Lower leg skin (tissue), 4 donors: ENCODE data around the gene CZIB. TPM values are rescaled to one million over a fixed set of nuclear protein-coding genes. Genes with fewer than 3 reads are reported as not detected.

Experiments used
- DNase-seq, 2 donors: peaks; one replicate each; pipeline ENCODE4 v3.0.0-alpha.2; 2019; ENCODE audit warnings: low spot score in 2 of 2
- H3K4me3 ChIP-seq: fragments of 200-600 bp; sonication (generic); 2 replicates; pipeline ENCODE4 v1.5.1; 2017; ENCODE audit warnings: mild to moderate bottlenecking, low read depth; ENCODE audit not compliant: poor library complexity, severe bottlenecking
- POLR2A ChIP-seq, 2 donors: fragments of 450-650 bp; IDR thresholded peaks; one replicate each; pipeline ENCODE4 v1.6.1; 2016 to 2017; ENCODE audit warnings: antibody characterized with exemption in 2 of 2, mild to moderate bottlenecking in 1 of 2, moderate library complexity in 1 of 2
- WGBS, 2 donors: methylation state at CpG; one replicate each; pipeline ENCODE4 v1.1.5; 2018; 5-methylcytosine and 5-hydroxymethylcytosine counted together
- intact Hi-C: fragments of 100-400 bp; cut with DNase I; formaldehyde crosslinking; loops from one replicate; pipeline ENCODE4 v1.15.0; 2023; ENCODE audit warnings: low total_unique reads
- total RNA-seq, 4 donors: library from RNA; depleted of rRNA; stranded (reverse); fragments of >200 nt; gene quantifications; one replicate each; pipeline ENCODE4 v1.1.0, GENCODE V29; 2016
- TF ChIP-seq, protein P1 (sequence below), 3 donors: fragments of 450-650 bp; IDR thresholded peaks; one replicate each; pipeline ENCODE4 v1.5.1; 2016; ENCODE audit warnings: antibody characterized with exemption in 3 of 3, mild to moderate bottlenecking in 3 of 3, moderate library complexity in 2 of 3

Gene CZIB
- total RNA-seq, 4 donors from 2014 or later, result 19.1 to 39.8 (median 29.0) TPM

DNA sequence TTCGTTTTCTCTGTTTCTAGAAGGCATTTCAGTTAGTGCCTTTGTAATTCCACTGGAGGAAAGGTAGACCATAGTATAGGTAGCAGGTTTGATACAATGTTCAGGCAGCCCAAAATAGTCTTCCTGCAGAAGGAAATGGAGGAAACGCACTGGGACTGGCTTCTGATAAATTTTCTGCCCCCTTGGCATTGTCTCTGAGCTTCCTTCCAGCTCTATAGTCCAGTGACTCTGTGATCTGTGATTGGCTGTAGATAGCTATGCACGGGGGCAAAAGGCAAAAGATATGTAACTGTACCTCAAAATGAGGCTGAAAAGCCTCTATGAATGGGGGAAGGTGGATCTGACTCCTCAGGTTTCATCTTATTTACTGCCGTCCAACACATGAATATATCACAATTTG, 23.7 kb upstream of the CZIB start:
- intact Hi-C loops, result no loop called here
- WGBS, 2 donors, result 67 to 75% methylated on average over 4 of the region's 4 CpGs
- no peak for TF ChIP-seq POLR2A (IDR thresholded peaks at IDR 0.05)
- TF ChIP-seq, protein P1, sequence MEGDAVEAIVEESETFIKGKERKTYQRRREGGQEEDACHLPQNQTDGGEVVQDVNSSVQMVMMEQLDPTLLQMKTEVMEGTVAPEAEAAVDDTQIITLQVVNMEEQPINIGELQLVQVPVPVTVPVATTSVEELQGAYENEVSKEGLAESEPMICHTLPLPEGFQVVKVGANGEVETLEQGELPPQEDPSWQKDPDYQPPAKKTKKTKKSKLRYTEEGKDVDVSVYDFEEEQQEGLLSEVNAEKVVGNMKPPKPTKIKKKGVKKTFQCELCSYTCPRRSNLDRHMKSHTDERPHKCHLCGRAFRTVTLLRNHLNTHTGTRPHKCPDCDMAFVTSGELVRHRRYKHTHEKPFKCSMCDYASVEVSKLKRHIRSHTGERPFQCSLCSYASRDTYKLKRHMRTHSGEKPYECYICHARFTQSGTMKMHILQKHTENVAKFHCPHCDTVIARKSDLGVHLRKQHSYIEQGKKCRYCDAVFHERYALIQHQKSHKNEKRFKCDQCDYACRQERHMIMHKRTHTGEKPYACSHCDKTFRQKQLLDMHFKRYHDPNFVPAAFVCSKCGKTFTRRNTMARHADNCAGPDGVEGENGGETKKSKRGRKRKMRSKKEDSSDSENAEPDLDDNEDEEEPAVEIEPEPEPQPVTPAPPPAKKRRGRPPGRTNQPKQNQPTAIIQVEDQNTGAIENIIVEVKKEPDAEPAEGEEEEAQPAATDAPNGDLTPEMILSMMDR (IDR thresholded peaks at IDR 0.05), result no peak

DNA sequence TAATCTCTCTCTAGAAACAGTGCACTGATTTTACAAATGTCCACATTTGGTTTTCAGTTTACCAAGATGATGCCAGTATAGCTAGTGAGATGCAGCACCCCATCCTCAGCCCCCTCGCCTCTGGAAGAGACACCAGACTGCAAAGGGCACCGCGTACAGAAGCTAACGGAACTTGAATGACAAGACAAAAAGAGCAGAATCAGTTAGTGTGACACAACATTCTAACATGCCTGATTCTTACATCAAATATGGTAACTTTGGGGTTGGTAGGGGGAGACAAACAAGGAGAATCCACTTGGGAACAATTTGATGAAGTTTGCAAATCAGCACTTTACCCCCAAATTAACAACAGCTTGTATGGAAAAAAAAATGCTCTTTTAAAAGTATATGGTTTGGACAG, 21.9 kb upstream of the CZIB start:
- intact Hi-C loops, result no loop called here
- DNase-seq, result no peak
- no peak overlapping the region for H3K4me3 ChIP-seq
- WGBS, 2 donors, result 81 to 85% methylated on average over 4 of the region's 4 CpGs
- TF ChIP-seq, protein P1 (IDR thresholded peaks at IDR 0.05), result no peak
- TF ChIP-seq POLR2A (IDR thresholded peaks at IDR 0.05), result no peak

More for the DNA sequence above, 23.7 kb upstream of the CZIB start:
- no peak overlapping the region for H3K4me3 ChIP-seq
- no peak for DNase-seq

DNA sequence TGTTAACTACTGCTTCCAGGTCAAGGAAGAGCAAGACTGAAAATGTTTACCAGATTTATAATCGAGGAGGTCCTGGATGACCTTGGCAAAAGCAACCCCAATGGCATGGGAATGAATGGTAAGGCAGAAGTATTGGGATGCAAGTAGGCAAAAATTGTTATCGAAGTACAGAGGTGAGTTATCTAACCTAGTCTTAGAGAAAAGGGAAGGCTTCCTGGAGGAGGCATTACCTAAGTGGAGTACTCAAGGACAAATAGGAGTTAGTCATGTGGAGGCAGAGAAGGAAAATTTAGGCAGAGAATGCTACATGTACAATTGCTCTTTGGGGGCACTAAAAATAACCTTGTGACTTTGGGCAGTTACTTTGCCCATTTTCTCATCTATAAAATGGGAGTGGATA, 21.4 kb upstream of the CZIB start:
- TF ChIP-seq POLR2A (IDR thresholded peaks at IDR 0.05), result no peak
- TF ChIP-seq, protein P1 (IDR thresholded peaks at IDR 0.05), result no peak
- 91 to 95% methylated on average over 2 of the region's 2 CpGs for WGBS, 2 donors

DNA sequence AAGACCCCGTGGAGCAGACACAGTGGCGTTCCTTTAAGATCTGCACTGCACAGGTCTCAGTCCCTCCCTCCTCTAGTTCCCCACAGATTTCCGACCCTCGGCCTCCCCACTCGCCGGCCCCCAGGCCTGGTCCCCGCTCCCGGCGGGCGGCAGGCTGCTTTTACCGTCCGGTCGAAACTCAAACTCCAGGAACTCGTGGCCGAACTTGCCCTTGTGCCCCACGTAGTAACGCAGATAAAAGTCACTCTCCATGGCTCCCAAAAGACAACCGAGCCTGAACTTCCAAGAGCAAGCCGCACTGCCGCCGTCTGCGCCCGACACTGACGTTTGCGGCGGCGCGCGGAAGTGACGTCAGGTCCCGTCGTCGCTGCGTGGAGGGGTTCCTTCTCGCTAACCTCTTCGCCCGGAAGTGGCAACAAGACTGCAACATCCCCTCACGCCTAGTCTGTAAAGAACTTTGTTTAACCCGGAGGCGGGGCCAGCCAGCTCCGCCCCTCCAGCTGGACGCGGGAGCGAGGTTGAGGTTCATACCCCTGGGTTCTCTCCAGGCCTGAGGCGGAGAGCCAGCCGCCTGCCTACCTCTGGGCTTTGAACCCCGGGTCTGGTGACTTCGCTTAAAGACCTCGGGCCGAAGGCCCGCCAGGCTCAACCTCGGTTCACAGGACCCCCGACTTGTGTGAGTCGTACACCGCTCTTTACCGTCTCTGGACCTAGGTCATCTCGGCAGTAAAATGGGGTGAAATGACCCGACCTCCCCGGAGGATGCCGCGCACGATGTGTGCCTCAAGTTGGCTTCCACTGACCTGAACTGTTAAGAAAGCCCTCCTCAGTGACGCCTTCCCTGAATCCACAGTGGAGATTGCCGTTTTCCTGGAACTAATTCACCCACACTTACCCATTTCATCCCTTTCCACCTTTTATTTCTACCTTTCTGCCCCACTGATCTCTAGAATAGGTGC, 18.0 kb upstream of the CZIB start, which contains the start of gene MAGOH:
TSS of gene MAGOH (minus strand) at position 322 of the 959 bp plus-strand sequence. CDS start at position 252, 70 bp downstream.
- DNase-seq, result peak; percentile 92 to 99
- H3K4me3 ChIP-seq, result peak within 1 kb of the TSS; percentile 99
- intact Hi-C loops, result no loop called here
- WGBS, 2 donors, result 3 to 6% methylated on average over 51 to 64 of the region's 64 CpGs
- TF ChIP-seq, protein P1 (IDR thresholded peaks at IDR 0.05), result no peak
- TF ChIP-seq POLR2A (IDR thresholded peaks at IDR 0.05), result peak in 1 of 2 donors; percentile 25

More for the DNA sequence above, 21.4 kb upstream of the CZIB start:
- intact Hi-C loops, result no loop called here
- no peak for DNase-seq
- H3K4me3 ChIP-seq, result no peak overlapping the region

DNA sequence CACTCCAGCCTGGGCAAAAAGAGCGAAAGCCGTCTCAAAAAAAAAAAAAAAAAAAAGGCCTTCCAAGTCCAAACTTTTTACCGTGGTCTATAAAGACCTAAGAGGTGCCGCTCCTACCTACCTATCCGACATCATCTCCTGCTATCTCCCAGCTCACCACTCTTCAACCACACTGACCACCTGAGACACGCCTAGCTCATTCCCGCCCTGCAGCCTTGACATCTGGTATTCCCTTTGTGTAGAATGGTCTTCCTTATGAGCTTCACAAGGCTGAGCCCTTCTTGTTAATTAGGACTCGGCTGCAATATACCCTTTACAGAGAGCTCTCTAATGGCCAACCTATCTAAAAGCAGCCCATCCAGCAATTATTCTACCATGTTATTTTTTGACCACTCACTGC, 17.2 kb upstream of the CZIB start:
- no peak for DNase-seq
- H3K4me3 ChIP-seq, result peak overlapping the region; percentile 99
- 31 to 50% methylated on average over 8 of the region's 8 CpGs for WGBS, 2 donors
- intact Hi-C loops, result no loop called here
- TF ChIP-seq, protein P1 (IDR thresholded peaks at IDR 0.05), result no peak
- no peak for TF ChIP-seq POLR2A (IDR thresholded peaks at IDR 0.05)
